Liver (tissue), 9 donors: ENCODE data around the gene GOLGA8M. TPM values are rescaled to one million over a fixed set of nuclear protein-coding genes. Genes with fewer than 3 reads are reported as not detected.
A peak's percentile ranks its signal among the peaks of the same experiment; 100 is the strongest.
"Not testable (repeated sequence)": the region's sequence is repeated elsewhere in the genome, so short reads cannot be mapped to it uniquely, and the experiment has no call there.

ENCODE experiments used
- DNase-seq: peaks from one replicate; pipeline ENCODE4 v3.0.0-alpha.2; 2017; ENCODE audit warnings: low spot score
- H3K27ac ChIP-seq, 2 donors: one replicate each; pipeline ENCODE4 v1.7.0; 2013; ENCODE audit warnings: inconsistent platforms in 2 of 2, low read length in 2 of 2, control low read depth in 1 of 2, low read depth in 1 of 2, mild to moderate bottlenecking in 1 of 2
- H3K27me3 ChIP-seq, 4 donors: one replicate each; pipeline versions ENCODE4 v1.6.1 to v1.7.0; 2013; ENCODE audit warnings: low read length in 3 of 4, inconsistent platforms in 1 of 4, mild to moderate bottlenecking in 1 of 4, moderate library complexity in 1 of 4; ENCODE audit not compliant: control insufficient read depth in 4 of 4, insufficient read depth in 4 of 4
- H3K36me3 ChIP-seq, 4 donors: one replicate each; pipeline versions ENCODE4 v1.6.1 to v1.7.0; 2013; ENCODE audit warnings: low read length in 3 of 4, mild to moderate bottlenecking in 3 of 4, low read depth in 1 of 4, moderate library complexity in 1 of 4; ENCODE audit not compliant: control insufficient read depth in 4 of 4, insufficient read depth in 3 of 4
- H3K4me1 ChIP-seq, 4 donors: one replicate each; pipeline versions ENCODE4 v1.6.1 to v1.7.0; 2013; ENCODE audit warnings: low read length in 3 of 4, mild to moderate bottlenecking in 3 of 4, moderate library complexity in 1 of 4; ENCODE audit not compliant: control insufficient read depth in 4 of 4, insufficient read depth in 4 of 4
- H3K4me3 ChIP-seq, 3 donors: one replicate each; pipeline versions ENCODE4 v1.6.1 to v1.7.0; 2013; ENCODE audit warnings: low read length in 3 of 3, control low read depth in 1 of 3, low read depth in 1 of 3, mild to moderate bottlenecking in 1 of 3
- H3K9ac ChIP-seq, 2 donors: one replicate each; pipeline ENCODE4 v1.7.0; 2013; ENCODE audit warnings: low read length in 2 of 2, mild to moderate bottlenecking in 2 of 2, moderate library complexity in 2 of 2, control low read depth in 1 of 2, low read depth in 1 of 2
- H3K9me3 ChIP-seq, 4 donors: one replicate each; pipeline versions ENCODE4 v1.6.1 to v1.7.0; 2013; ENCODE audit warnings: low read length in 3 of 4; ENCODE audit not compliant: control insufficient read depth in 4 of 4
- CTCF ChIP-seq: fragments of 150-350 bp; IDR thresholded peaks from 2 replicates; pipeline ENCODE4 v1.5.1; 2017; ENCODE audit warnings: improper control_type of control experiment, low read depth, low read length; ENCODE audit not compliant: missing input control
- RAD21 ChIP-seq, 2 donors: IDR thresholded peaks; 2 replicates each; pipeline ENCODE4 v1.6.1; 2016; ENCODE audit warnings: antibody characterized with exemption in 2 of 2, mild to moderate bottlenecking in 2 of 2
- WGBS: extraction: QIAGEN DNeasy Blood & Tissue Kit; methylation state at CpG from one replicate; pipeline ENCODE4 v1.1.7; 2013; 5-methylcytosine and 5-hydroxymethylcytosine counted together
- polyA plus RNA-seq, 2 donors: library from polyadenylated mRNA; stranded (reverse) in 1 of 2; unstranded in 1 of 2; fragments of 200-250 nt in 1 of 2; fragments of >200 nt in 1 of 2; fragmentation: Nextera tagmentation in 1 of 2; extraction: Ambion mirVana in 1 of 2; gene quantifications; one replicate each; pipeline versions ENCODE4 v1.2.1 to v1.2.3, GENCODE V29; 2013 to 2015
- total RNA-seq, 2 donors: library from RNA; depleted of rRNA; stranded (reverse); fragments of >200 nt; gene quantifications; one replicate each; pipeline ENCODE4 v1.2.3, GENCODE V29; 2014
- donor health status: healthy.
- donor health status: healthy.
- donor health status: healthy.
- donor health status: healthy.
- donor health status: healthy.

The GOLGA8M gene
- total RNA-seq (1 to 10 TPM in 1 of 2 donors, under 1 TPM in 1; 0.75 to 4.4 TPM), polyA plus RNA-seq (1 to 10 TPM; 1.0 to 1.3 TPM)

GRCh38 chr15:28712270-28712669, at the start of gene GOLGA8M:
Gene GOLGA8M (minus strand): TSS chr15:28712421. CDS start chr15:28712323, 98 bp downstream.
- not testable (repeated sequence) for H3K4me1 ChIP-seq, H3K9ac ChIP-seq, H3K36me3 ChIP-seq, H3K9me3 ChIP-seq, DNase-seq, H3K27ac ChIP-seq, H3K27me3 ChIP-seq, H3K4me3 ChIP-seq
- 90% methylated on average over 2 of the region's 10 CpGs for WGBS

- not testable (repeated sequence) for H3K36me3 ChIP-seq, H3K27me3 ChIP-seq, H3K4me1 ChIP-seq, H3K9ac ChIP-seq, H3K4me3 ChIP-seq, DNase-seq, H3K27ac ChIP-seq, H3K9me3 ChIP-seq
- 80% methylated on average over 6 of the region's 6 CpGs for WGBS
Observed at GRCh38 chr15:28742890-28743289, 30.7 kb upstream of the GOLGA8M start.

GRCh38 chr15:28738590-28739292, 26.5 kb upstream of the GOLGA8M start:
- not testable (repeated sequence) for H3K27ac ChIP-seq, DNase-seq, H3K27me3 ChIP-seq, H3K36me3 ChIP-seq, H3K9me3 ChIP-seq, H3K4me1 ChIP-seq, H3K9ac ChIP-seq
- H3K4me3 ChIP-seq: peak overlapping the region in 1 of 3 donors; percentile 22
- 7% methylated on average over 7 of the region's 9 CpGs for WGBS

- H3K27me3 ChIP-seq, H3K4me1 ChIP-seq, H3K9me3 ChIP-seq, H3K36me3 ChIP-seq, DNase-seq, H3K9ac ChIP-seq: not testable (repeated sequence)
- Histone ChIP-seq H3K4me3 (peak overlapping the region in 1 of 3 donors; percentile 66), H3K27ac (peak overlapping the region; percentile 54 to 78)
- 2% methylated on average over 3 of the region's 23 CpGs for WGBS
Observed at GRCh38 chr15:28738200-28738561, 26.0 kb upstream of the GOLGA8M start.

- H3K4me1 ChIP-seq, H3K9me3 ChIP-seq, H3K36me3 ChIP-seq, H3K27me3 ChIP-seq: not testable (repeated sequence)
- H3K27ac ChIP-seq: peak overlapping the region; percentile 65 to 78
- DNase-seq: peak; percentile 44
- H3K9ac ChIP-seq: peak overlapping the region in 1 of 2 donors; percentile 47
- WGBS: under 1% methylated on average over 88 of the region's 101 CpGs
- peak overlapping the region in 2 of 3 donors; percentile 12 to 66 for H3K4me3 ChIP-seq
Observed at GRCh38 chr15:28737521-28738199, 25.4 kb upstream of the GOLGA8M start.

- not testable (repeated sequence) for DNase-seq, H3K27ac ChIP-seq, H3K36me3 ChIP-seq, H3K4me1 ChIP-seq, H3K9me3 ChIP-seq, H3K27me3 ChIP-seq, H3K4me3 ChIP-seq, H3K9ac ChIP-seq
- peak; percentile 64 to 69 for TF ChIP-seq RAD21 (IDR thresholded peaks at IDR 0.05)
- TF ChIP-seq CTCF: peak; percentile 14
- 40% methylated on average over 2 of the region's 2 CpGs for WGBS
Observed at GRCh38 chr15:28728061-28728460, 15.8 kb upstream of the GOLGA8M start.

- not testable (repeated sequence) for DNase-seq, H3K4me3 ChIP-seq, H3K36me3 ChIP-seq, H3K9me3 ChIP-seq, H3K4me1 ChIP-seq, H3K27me3 ChIP-seq, H3K27ac ChIP-seq, H3K9ac ChIP-seq
- 95% methylated on average over 14 of the region's 14 CpGs for WGBS
Observed at GRCh38 chr15:28727026-28727425, 14.8 kb upstream of the GOLGA8M start.
